ENCODE data around the gene FBXL13.
"Not testable (repeated sequence)": the region's sequence is repeated elsewhere in the genome, so short reads cannot be mapped to it uniquely, and the experiment has no call there.

The FBXL13 gene

GRCh38 chr7:102974366-102975236, 100.0 kb downstream of the FBXL13 start:
- H3K27me3 Mint-ChIP-seq (ENCODE audit: low read depth): no peaks in the 10 kb centered on the region
- no peaks in the 10 kb centered on the region for H3K9me3 Mint-ChIP-seq
- no peak overlapping the region for H3K27ac Mint-ChIP-seq
- no peaks in the 10 kb centered on the region for H3K4me1 Mint-ChIP-seq (ENCODE audit: low read depth)
- no peak overlapping the region for H3K4me3 Mint-ChIP-seq
- H3K36me3 Mint-ChIP-seq (ENCODE audit: low read depth): no peaks in the 10 kb centered on the region

DNA sequence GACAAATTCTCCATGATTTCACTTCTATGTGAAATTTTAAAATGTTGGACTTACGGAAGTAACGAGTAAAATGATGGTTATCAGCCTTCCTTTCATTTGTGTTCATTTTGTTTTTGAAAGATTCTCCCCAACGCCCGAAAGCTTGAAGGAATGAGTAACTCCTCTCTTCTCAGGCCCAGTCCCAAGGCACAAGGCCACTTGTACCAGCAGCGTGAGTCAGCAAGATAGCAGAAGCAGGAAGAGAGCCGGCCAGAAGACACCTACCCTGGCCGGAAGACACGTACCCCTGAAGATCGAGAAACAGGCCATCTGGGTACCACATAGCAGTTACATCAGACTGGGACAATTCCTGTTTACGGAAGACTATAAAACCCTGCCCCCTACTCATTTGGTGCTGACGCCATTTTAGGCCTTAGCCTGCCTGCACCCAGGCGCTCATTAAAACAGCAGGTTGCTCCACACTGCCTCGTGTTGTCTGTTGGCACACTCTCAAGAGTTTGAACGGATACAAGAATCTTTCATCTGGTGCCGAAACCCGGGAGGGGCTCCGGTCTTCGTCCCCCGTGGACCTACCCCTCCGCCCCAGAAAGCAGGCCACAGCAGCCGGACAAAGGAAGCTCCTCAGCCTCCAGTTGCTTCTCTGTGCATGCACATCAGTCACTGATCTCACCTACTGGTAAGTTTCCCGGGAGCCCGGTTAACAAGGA, 101.3 kb downstream of the FBXL13 start:
- Mint-ChIP-seq H3K36me3 (ENCODE audit: low read depth) (no peaks in the 10 kb centered on the region), H3K27ac (no peak overlapping the region), H3K9me3 (no peaks in the 10 kb centered on the region), H3K4me3 (no peak overlapping the region), H3K4me1 (ENCODE audit: low read depth) (no peaks in the 10 kb centered on the region), H3K27me3 (ENCODE audit: low read depth) (no peaks in the 10 kb centered on the region)

- Mint-ChIP-seq H3K4me3 (no peak overlapping the region), H3K36me3 (ENCODE audit: low read depth) (no peaks in the 10 kb centered on the region), H3K4me1 (ENCODE audit: low read depth) (no peaks in the 10 kb centered on the region), H3K9me3 (no peaks in the 10 kb centered on the region), H3K27me3 (ENCODE audit: low read depth) (no peaks in the 10 kb centered on the region), H3K27ac (no peak overlapping the region)
Measured at GRCh38 chr7:102967798-102968197, 106.8 kb downstream of the FBXL13 start.

DNA sequence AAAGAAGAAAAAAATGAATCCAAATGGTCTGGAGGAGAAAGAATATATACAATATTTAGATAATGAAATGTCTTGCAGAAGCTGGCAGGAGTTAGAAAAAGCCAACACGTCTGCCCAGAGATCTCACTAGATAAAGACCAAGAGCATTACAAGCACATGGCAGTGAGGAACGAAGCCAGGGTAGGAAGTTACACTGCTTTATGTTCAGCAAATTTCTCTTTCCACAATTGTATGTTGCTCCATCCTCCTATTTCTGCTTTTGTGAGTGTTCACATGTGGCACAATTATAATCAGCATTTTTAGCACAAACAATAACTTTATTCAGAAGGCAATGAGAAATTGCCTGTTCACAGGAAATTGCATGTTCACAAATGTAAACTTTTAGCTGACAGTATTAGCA, 108.1 kb downstream of the FBXL13 start:
- H3K27ac Mint-ChIP-seq: no peak overlapping the region
- H3K27me3 Mint-ChIP-seq (ENCODE audit: low read depth): no peaks in the 10 kb centered on the region
- H3K4me3 Mint-ChIP-seq: no peak overlapping the region
- H3K4me1 Mint-ChIP-seq (ENCODE audit: low read depth): no peaks in the 10 kb centered on the region
- H3K9me3 Mint-ChIP-seq: no peaks in the 10 kb centered on the region
- H3K36me3 Mint-ChIP-seq (ENCODE audit: low read depth): no peaks in the 10 kb centered on the region

DNA sequence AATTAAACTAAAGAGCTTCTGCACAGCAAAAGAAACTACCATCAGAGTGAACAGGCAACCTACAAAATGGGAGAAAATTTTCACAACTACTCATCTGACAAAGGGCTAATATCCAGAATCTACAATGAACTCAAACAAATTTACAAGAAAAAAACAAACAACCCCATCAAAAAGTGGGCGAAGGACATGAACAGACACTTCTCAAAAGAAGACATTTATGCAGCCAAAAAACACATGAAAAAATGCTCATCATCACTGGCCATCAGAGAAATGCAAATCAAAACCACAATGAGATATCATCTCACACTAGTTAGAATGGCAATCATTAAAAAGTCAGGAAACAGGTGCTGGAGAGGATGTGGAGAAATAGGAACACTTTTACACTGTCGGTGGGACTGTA, 112.6 kb downstream of the FBXL13 start:
- not testable (repeated sequence) for H3K36me3 Mint-ChIP-seq (ENCODE audit: low read depth); H3K4me3 Mint-ChIP-seq

DNA sequence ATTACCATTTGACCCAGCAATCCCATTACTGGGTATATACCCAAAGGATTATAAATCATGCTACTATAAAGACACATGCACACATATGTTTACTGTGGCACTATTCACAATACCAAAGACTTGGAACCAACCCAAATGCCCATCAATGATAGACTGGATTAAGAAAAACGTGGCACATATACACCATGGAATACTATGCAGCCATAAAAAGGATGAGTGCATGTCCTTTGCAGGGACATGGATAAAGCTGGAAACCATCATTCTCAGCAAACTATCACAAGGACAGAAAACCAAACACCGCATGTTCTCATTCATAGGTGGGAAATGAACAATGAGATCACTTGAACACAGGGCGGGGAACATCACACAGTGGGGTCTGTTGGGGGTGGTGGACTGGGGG, 116.6 kb downstream of the FBXL13 start:
- not testable (repeated sequence) for H3K27ac Mint-ChIP-seq; H3K4me1 Mint-ChIP-seq (ENCODE audit: low read depth); H3K36me3 Mint-ChIP-seq (ENCODE audit: low read depth); H3K4me3 Mint-ChIP-seq; H3K27me3 Mint-ChIP-seq (ENCODE audit: low read depth)
- peaks cover 24% of the 10 kb centered on the region for H3K9me3 Mint-ChIP-seq

More for the DNA sequence above, 112.6 kb downstream of the FBXL13 start:
- H3K4me1 Mint-ChIP-seq (ENCODE audit: low read depth); H3K9me3 Mint-ChIP-seq; H3K27ac Mint-ChIP-seq; H3K27me3 Mint-ChIP-seq (ENCODE audit: low read depth): not testable (repeated sequence)

- H3K36me3 Mint-ChIP-seq (ENCODE audit: low read depth); H3K4me1 Mint-ChIP-seq (ENCODE audit: low read depth); H3K27me3 Mint-ChIP-seq (ENCODE audit: low read depth); H3K4me3 Mint-ChIP-seq; H3K27ac Mint-ChIP-seq: not testable (repeated sequence)
- peaks cover 30% of the 10 kb centered on the region for H3K9me3 Mint-ChIP-seq
Measured at GRCh38 chr7:102954359-102954758, 120.2 kb downstream of the FBXL13 start.

- Mint-ChIP-seq H3K27me3 (ENCODE audit: low read depth) (no peaks in the 10 kb centered on the region), H3K4me3 (no peak overlapping the region), H3K27ac (no peak overlapping the region), H3K36me3 (ENCODE audit: low read depth) (peaks cover 2% of the 10 kb centered on the region), H3K9me3 (peaks cover 30% of the 10 kb centered on the region), H3K4me1 (ENCODE audit: low read depth) (no peaks in the 10 kb centered on the region)
Measured at GRCh38 chr7:102953406-102953805, 121.2 kb downstream of the FBXL13 start.

DNA sequence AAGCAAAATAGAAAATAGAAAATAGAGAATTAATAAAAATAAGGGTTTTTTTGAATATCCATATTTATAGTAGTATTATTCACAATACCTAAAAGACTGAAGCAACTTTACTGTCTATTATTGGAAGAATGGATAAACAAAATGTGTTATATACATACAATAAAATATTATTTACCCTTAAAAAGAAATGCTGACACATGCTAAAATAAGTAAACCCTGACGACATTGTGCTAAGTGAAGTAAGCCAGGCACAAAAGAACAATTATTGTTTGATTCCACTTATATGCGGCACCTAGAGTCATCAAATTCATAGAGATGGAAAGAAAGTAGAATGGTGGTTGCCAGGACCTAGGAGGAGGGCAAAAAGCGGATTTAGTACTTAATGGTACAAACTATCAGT, 122.8 kb downstream of the FBXL13 start:
- Mint-ChIP-seq H3K9me3 (peaks cover 30% of the 10 kb centered on the region), H3K4me3 (no peak overlapping the region), H3K4me1 (ENCODE audit: low read depth) (no peaks in the 10 kb centered on the region), H3K27me3 (ENCODE audit: low read depth) (no peaks in the 10 kb centered on the region), H3K27ac (no peak overlapping the region), H3K36me3 (ENCODE audit: low read depth) (peaks cover 2% of the 10 kb centered on the region)

DNA sequence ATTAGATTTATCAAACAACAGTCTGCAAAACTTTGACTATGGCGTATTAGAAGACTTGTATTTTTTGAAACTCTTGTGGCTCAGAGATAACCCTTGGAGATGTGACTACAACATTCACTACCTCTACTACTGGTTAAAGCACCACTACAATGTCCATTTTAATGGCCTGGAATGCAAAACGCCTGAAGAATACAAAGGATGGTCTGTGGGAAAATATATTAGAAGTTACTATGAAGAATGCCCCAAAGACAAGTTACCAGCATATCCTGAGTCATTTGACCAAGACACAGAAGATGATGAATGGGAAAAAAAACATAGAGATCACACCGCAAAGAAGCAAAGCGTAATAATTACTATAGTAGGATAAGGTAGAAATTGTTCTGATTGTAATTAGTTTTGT, 130.4 kb downstream of the FBXL13 start:
- H3K4me3 Mint-ChIP-seq: no peak overlapping the region
- H3K4me1 Mint-ChIP-seq (ENCODE audit: low read depth): peaks cover 3% of the 10 kb centered on the region
- peaks cover 6% of the 10 kb centered on the region for H3K27me3 Mint-ChIP-seq (ENCODE audit: low read depth)
- H3K27ac Mint-ChIP-seq: no peak overlapping the region
- no peaks in the 10 kb centered on the region for H3K9me3 Mint-ChIP-seq
- H3K36me3 Mint-ChIP-seq (ENCODE audit: low read depth): no peaks in the 10 kb centered on the region

DNA sequence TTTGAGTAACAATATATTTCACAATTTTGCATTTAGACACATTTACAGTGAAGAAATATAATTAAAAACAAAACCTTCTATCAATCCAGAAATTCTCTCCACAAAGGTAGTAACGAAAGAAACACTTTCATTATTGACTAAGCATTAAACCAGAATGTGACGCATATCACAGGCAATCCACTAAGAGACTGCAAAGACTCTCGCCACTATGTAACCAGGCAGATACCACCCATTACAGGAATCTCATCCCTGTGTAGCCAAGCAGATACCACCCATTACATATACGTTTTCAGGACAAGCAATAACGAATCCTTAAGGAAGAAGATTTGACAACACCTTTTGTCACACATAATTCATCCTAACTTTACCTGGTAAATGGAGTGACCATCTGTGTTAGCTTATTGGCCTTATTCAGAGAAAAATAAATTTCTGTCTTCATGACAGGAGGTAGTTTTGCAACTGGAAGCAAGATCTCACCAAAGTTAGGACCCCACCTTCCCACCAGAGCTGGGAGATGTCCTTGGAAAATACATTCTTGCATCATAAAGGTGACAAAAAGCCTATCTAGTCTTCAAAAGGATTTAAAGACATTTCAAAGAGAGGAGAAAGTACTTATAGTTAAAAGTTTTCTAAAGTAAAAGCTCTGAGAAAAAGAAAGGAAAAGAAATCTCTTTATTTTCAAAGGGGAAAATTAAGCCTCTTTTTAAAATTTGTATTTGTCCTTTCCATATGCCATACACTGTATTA, 131.0 kb downstream of the FBXL13 start:
- Mint-ChIP-seq H3K36me3 (ENCODE audit: low read depth) (no peaks in the 10 kb centered on the region), H3K4me3 (no peak overlapping the region), H3K27me3 (ENCODE audit: low read depth) (peaks cover 6% of the 10 kb centered on the region)

DNA sequence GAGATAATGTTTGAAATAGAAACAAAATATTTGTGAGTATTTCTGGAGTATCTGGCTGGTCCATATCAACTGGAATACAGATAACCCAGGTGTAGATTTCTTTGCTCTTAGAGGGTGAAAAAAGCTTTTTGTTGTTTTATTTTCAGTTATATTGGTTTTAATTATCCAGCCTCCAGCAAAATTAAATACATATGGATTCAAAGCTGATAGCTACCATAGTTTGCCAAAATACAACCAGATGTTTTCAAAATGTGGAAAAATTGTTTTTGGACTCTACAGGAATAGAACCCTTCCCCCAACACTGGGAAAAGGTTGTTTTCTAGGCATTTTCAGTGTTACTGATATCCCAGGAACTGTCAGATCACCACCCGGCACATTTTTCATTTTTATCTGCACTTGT, 131.7 kb downstream of the FBXL13 start:
- Mint-ChIP-seq H3K4me3 (no peak overlapping the region), H3K4me1 (ENCODE audit: low read depth) (peaks cover 3% of the 10 kb centered on the region), H3K27ac (no peak overlapping the region), H3K36me3 (ENCODE audit: low read depth) (no peaks in the 10 kb centered on the region), H3K27me3 (ENCODE audit: low read depth) (peaks cover 6% of the 10 kb centered on the region), H3K9me3 (no peaks in the 10 kb centered on the region)

More for the DNA sequence above, 131.0 kb downstream of the FBXL13 start:
- Mint-ChIP-seq H3K9me3 (no peaks in the 10 kb centered on the region), H3K27ac (no peak overlapping the region), H3K4me1 (ENCODE audit: low read depth) (peaks cover 3% of the 10 kb centered on the region)

GRCh38 chr7:102942181-102942866, 132.3 kb downstream of the FBXL13 start:
- H3K27me3 Mint-ChIP-seq (ENCODE audit: low read depth): peaks cover 6% of the 10 kb centered on the region
- H3K4me1 Mint-ChIP-seq (ENCODE audit: low read depth): peaks cover 3% of the 10 kb centered on the region
- H3K36me3 Mint-ChIP-seq (ENCODE audit: low read depth): no peaks in the 10 kb centered on the region
- no peaks in the 10 kb centered on the region for H3K9me3 Mint-ChIP-seq
- no peak overlapping the region for H3K4me3 Mint-ChIP-seq
- H3K27ac Mint-ChIP-seq: no peak overlapping the region

- Mint-ChIP-seq H3K4me3 (no peak overlapping the region), H3K4me1 (ENCODE audit: low read depth) (peaks cover 3% of the 10 kb centered on the region), H3K27ac (no peak overlapping the region), H3K9me3 (no peaks in the 10 kb centered on the region), H3K36me3 (ENCODE audit: low read depth) (no peaks in the 10 kb centered on the region), H3K27me3 (ENCODE audit: low read depth) (no peaks in the 10 kb centered on the region)
Measured at GRCh38 chr7:102938679-102939078, 135.9 kb downstream of the FBXL13 start.
